ENCODE data around the gene ZNF77.
"Not testable (repeated sequence)": the region's sequence is repeated elsewhere in the genome, so short reads cannot be mapped to it uniquely, and the experiment has no call there.

Gene ZNF77

DNA sequence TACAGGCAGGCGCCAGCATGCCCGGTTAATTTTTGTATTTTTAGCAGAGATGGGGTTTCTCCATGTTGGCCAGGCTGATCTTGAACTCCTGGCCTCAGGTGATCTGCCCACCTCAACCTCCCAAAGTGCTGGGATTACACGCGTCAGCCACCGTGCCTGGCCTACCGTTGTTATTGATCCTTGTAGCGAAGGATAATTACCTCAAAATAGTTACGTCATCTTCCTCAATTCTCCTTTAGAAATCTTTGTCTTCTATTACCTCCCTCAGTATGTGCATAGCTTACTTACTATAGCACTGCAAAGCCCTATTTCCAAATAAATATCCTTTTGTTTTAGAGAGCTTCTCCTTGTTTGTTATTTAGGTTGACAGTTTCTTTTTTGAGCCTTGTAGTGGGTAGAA, 23.2 kb upstream of the ZNF77 start:
- Histone ChIP-seq H3K4me1 (ENCODE audit: insufficient read depth, low read length, severe bottlenecking) (no peaks in the 10 kb centered on the region), H3K27ac (ENCODE audit: low read depth, low read length, poor library complexity, severe bottlenecking) (no peak overlapping the region), H2AFZ (ENCODE audit: low read length) (no peak overlapping the region), H3K9me2 (ENCODE audit: low read depth, low read length) (no peaks in the 10 kb centered on the region), H3K79me2 (ENCODE audit: insufficient read depth, low read length) (no peaks in the 10 kb centered on the region), H3K4me3 (ENCODE audit: low read depth, low read length, poor library complexity, severe bottlenecking) (no peak overlapping the region), H3F3A (ENCODE audit: insufficient read depth, low read length) (no peaks in the 10 kb centered on the region), H3K27me3 (ENCODE audit: insufficient read depth, low read length) (no peaks in the 10 kb centered on the region), H3K4me2 (ENCODE audit: low read length) (no peak overlapping the region), H3K36me3 (ENCODE audit: insufficient read depth, low read length) (no peaks in the 10 kb centered on the region), H3K9ac (ENCODE audit: low read length) (no peak overlapping the region), H4K20me1 (ENCODE audit: insufficient read depth, low read length) (no peaks in the 10 kb centered on the region), H3K9me3 (ENCODE audit: low read length) (no peaks in the 10 kb centered on the region)
- no peak for TF ChIP-seq CTCF (IDR thresholded peaks at IDR 0.05; ENCODE audit: low read length)
- no peak for TF ChIP-seq EZH2 (IDR thresholded peaks at IDR 0.05; ENCODE audit: borderline replicate concordance, low read length)

GRCh38 chr19:2964874-2965273, 20.1 kb upstream of the ZNF77 start:
- no peaks in the 10 kb centered on the region for H3K36me3 ChIP-seq (ENCODE audit: insufficient read depth, low read length)
- H3K79me2 ChIP-seq (ENCODE audit: insufficient read depth, low read length), result no peaks in the 10 kb centered on the region
- no peaks in the 10 kb centered on the region for H3K4me1 ChIP-seq (ENCODE audit: insufficient read depth, low read length, severe bottlenecking)
- H3K9ac ChIP-seq (ENCODE audit: low read length), result no peak overlapping the region
- H3K27me3 ChIP-seq (ENCODE audit: insufficient read depth, low read length), result no peaks in the 10 kb centered on the region
- H3K4me2 ChIP-seq (ENCODE audit: low read length), result no peak overlapping the region
- TF ChIP-seq CTCF (IDR thresholded peaks at IDR 0.05; ENCODE audit: low read length) (no peak), EZH2 (IDR thresholded peaks at IDR 0.05; ENCODE audit: borderline replicate concordance, low read length) (no peak)
- H3K9me2 ChIP-seq (ENCODE audit: low read depth, low read length), result no peaks in the 10 kb centered on the region
- H3K9me3 ChIP-seq (ENCODE audit: low read length), result no peaks in the 10 kb centered on the region
- no peaks in the 10 kb centered on the region for H4K20me1 ChIP-seq (ENCODE audit: insufficient read depth, low read length)
- no peaks in the 10 kb centered on the region for H3F3A ChIP-seq (ENCODE audit: insufficient read depth, low read length)
- no peak overlapping the region for H3K27ac ChIP-seq (ENCODE audit: low read depth, low read length, poor library complexity, severe bottlenecking)
- no peak overlapping the region for H2AFZ ChIP-seq (ENCODE audit: low read length)
- no peak overlapping the region for H3K4me3 ChIP-seq (ENCODE audit: low read depth, low read length, poor library complexity, severe bottlenecking)

GRCh38 chr19:2963631-2964030, 18.9 kb upstream of the ZNF77 start:
- H3K9me3 ChIP-seq (ENCODE audit: low read length); H3K4me1 ChIP-seq (ENCODE audit: insufficient read depth, low read length, severe bottlenecking); H3K4me3 ChIP-seq (ENCODE audit: low read depth, low read length, poor library complexity, severe bottlenecking); H3K4me2 ChIP-seq (ENCODE audit: low read length); H3K27me3 ChIP-seq (ENCODE audit: insufficient read depth, low read length); H2AFZ ChIP-seq (ENCODE audit: low read length); H3F3A ChIP-seq (ENCODE audit: insufficient read depth, low read length); H4K20me1 ChIP-seq (ENCODE audit: insufficient read depth, low read length); H3K36me3 ChIP-seq (ENCODE audit: insufficient read depth, low read length); H3K9ac ChIP-seq (ENCODE audit: low read length); H3K9me2 ChIP-seq (ENCODE audit: low read depth, low read length); H3K79me2 ChIP-seq (ENCODE audit: insufficient read depth, low read length); H3K27ac ChIP-seq (ENCODE audit: low read depth, low read length, poor library complexity, severe bottlenecking): not testable (repeated sequence)

DNA sequence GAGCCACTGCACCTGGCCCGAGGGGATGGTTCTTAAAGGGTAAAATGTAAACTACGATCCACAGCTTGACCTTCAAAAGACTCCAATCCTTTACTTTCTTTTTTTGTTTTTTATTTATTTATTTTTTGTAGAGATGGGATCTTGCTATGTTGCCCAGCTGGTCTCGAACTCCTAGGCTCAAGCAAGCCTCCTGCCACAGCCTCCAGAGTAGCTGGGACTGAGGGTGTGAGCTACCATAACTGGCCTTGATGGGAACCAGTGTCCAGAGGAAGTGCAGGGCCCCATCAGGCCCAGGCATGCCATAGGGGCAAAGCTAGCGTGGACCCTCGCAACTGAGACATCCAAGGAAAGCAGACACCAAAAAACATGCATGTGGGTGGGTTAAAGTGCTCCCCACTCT, 18.4 kb upstream of the ZNF77 start:
- no peaks in the 10 kb centered on the region for H3K9me2 ChIP-seq (ENCODE audit: low read depth, low read length)
- no peaks in the 10 kb centered on the region for H3K79me2 ChIP-seq (ENCODE audit: insufficient read depth, low read length)
- no peak overlapping the region for H3K4me2 ChIP-seq (ENCODE audit: low read length)
- no peaks in the 10 kb centered on the region for H4K20me1 ChIP-seq (ENCODE audit: insufficient read depth, low read length)
- no peaks in the 10 kb centered on the region for H3F3A ChIP-seq (ENCODE audit: insufficient read depth, low read length)
- no peaks in the 10 kb centered on the region for H3K27me3 ChIP-seq (ENCODE audit: insufficient read depth, low read length)
- H3K27ac ChIP-seq (ENCODE audit: low read depth, low read length, poor library complexity, severe bottlenecking), result no peak overlapping the region
- H3K36me3 ChIP-seq (ENCODE audit: insufficient read depth, low read length), result no peaks in the 10 kb centered on the region
- H3K4me3 ChIP-seq (ENCODE audit: low read depth, low read length, poor library complexity, severe bottlenecking), result no peak overlapping the region
- no peaks in the 10 kb centered on the region for H3K9me3 ChIP-seq (ENCODE audit: low read length)
- no peaks in the 10 kb centered on the region for H3K4me1 ChIP-seq (ENCODE audit: insufficient read depth, low read length, severe bottlenecking)
- no peak for TF ChIP-seq EZH2 (IDR thresholded peaks at IDR 0.05; ENCODE audit: borderline replicate concordance, low read length)
- TF ChIP-seq CTCF (IDR thresholded peaks at IDR 0.05; ENCODE audit: low read length), result no peak
- no peak overlapping the region for H3K9ac ChIP-seq (ENCODE audit: low read length)
- no peak overlapping the region for H2AFZ ChIP-seq (ENCODE audit: low read length)

Data from OCI-LY1 (cell line).